Gastroesophageal sphincter (tissue), 4 donors: Measurements from ENCODE around the gene MRPS12. TPM values are rescaled to one million over a fixed set of nuclear protein-coding genes. Genes with fewer than 3 reads are reported as not detected.

Experiments
- ATAC-seq: fragments of 150-250 bp; one replicate; pipeline ENCODE4 v1.9.1; 2016; ENCODE audit warnings: mild to moderate bottlenecking, moderate library complexity
- H3K27ac ChIP-seq, 4 donors: fragments of 200-600 bp; sonication (generic) in 3 of 4; 1 replicate in 3 of 4; 2 replicates in 1 of 4; pipeline ENCODE4 v1.5.1; 2016 to 2019
- H3K27me3 ChIP-seq: fragments of 200-600 bp; sonication (generic); one replicate; pipeline ENCODE4 v1.5.1; 2019
- H3K36me3 ChIP-seq, 2 donors: fragments of 200-600 bp; sonication (generic); one replicate each; pipeline ENCODE4 v1.5.1; 2019; ENCODE audit warnings: control low read depth in 1 of 2
- H3K4me1 ChIP-seq, 3 donors: fragments of 200-600 bp; sonication (generic); 1 replicate in 2 of 3; 2 replicates in 1 of 3; pipeline ENCODE4 v1.5.1; 2016 to 2019; ENCODE audit warnings: control low read depth in 2 of 3
- H3K4me3 ChIP-seq, 2 donors: fragments of 200-600 bp; sonication (generic); one replicate each; pipeline ENCODE4 v1.5.1; 2019; ENCODE audit warnings: mild to moderate bottlenecking in 1 of 2, moderate library complexity in 1 of 2
- H3K9me3 ChIP-seq, 3 donors: fragments of 200-600 bp; sonication (generic); one replicate each; pipeline ENCODE4 v1.5.1; 2017 to 2019; ENCODE audit warnings: control low read depth in 2 of 3
- CTCF ChIP-seq, 4 experiments: fragments of 200-600 bp in 2 of 4; fragments of 450-650 bp in 2 of 4; sonication (generic) in 1 of 4; IDR thresholded peaks; one replicate each; pipeline ENCODE4 v1.5.1; 2017 to 2019; ENCODE audit warnings: antibody characterized with exemption in 4 of 4, mild to moderate bottlenecking in 2 of 4, moderate library complexity in 2 of 4
- EP300 ChIP-seq: sonication (generic); formaldehyde crosslinking; IDR thresholded peaks from one replicate; pipeline ENCODE4 v1.6.1; 2017; ENCODE audit warnings: antibody characterized with exemption, mild to moderate bottlenecking
- POLR2A ChIP-seq, 2 donors: fragments of 450-650 bp; IDR thresholded peaks; one replicate each; pipeline ENCODE4 v1.6.1; 2017; ENCODE audit warnings: antibody characterized with exemption in 2 of 2, mild to moderate bottlenecking in 2 of 2, moderate library complexity in 1 of 2
- POLR2AphosphoS5 ChIP-seq: sonication (generic); formaldehyde crosslinking; IDR thresholded peaks from one replicate; pipeline ENCODE4 v1.6.1; 2017; ENCODE audit warnings: antibody characterized with exemption
- WGBS, 2 donors: methylation state at CpG; one replicate each; pipeline ENCODE4 v1.1.5; 2018; ENCODE audit warnings: low coverage in 1 of 2; 5-methylcytosine and 5-hydroxymethylcytosine counted together
- total RNA-seq, 4 donors: library from RNA; depleted of rRNA; stranded (reverse); fragments of >200 nt; gene quantifications; one replicate each; pipeline ENCODE4 v1.1.0, GENCODE V29; 2016

The MRPS12 gene
- total RNA-seq, 4 donors from 2014 or later, result 19.8 to 25.3 (median 23.0) TPM

GRCh38 chr19:38915329-38916321 lies 15.1 kb upstream of the MRPS12 start:
- peaks cover 19% of the 10 kb centered on the region for H3K27me3 ChIP-seq
- WGBS, 2 donors, result 86 to 100% methylated on average over 1 to 4 of the region's 44 CpGs
- no peak overlapping the region for H3K4me3 ChIP-seq
- TF ChIP-seq POLR2A (IDR thresholded peaks at IDR 0.05), result no peak
- no peak for TF ChIP-seq EP300
- no peak for TF ChIP-seq POLR2AphosphoS5
- no peak for TF ChIP-seq CTCF (IDR thresholded peaks at IDR 0.05)
- ATAC-seq, result no peak
- H3K27ac ChIP-seq, result no peak overlapping the region
- no peaks in the 10 kb centered on the region for H3K9me3 ChIP-seq
- peaks cover 0 to 16% of the 10 kb centered on the region in 2 donors for H3K36me3 ChIP-seq
- peaks cover 0 to 4% (median 0%) of the 10 kb centered on the region in 3 donors for H3K4me1 ChIP-seq

GRCh38 chr19:38917516-38917915 lies 13.2 kb upstream of the MRPS12 start:
- no peak overlapping the region for H3K4me3 ChIP-seq
- no peaks in the 10 kb centered on the region for H3K4me1 ChIP-seq
- no peak for TF ChIP-seq EP300
- TF ChIP-seq POLR2A (IDR thresholded peaks at IDR 0.05), result no peak
- no peak for TF ChIP-seq POLR2AphosphoS5
- no peak for TF ChIP-seq CTCF (IDR thresholded peaks at IDR 0.05)
- no peak overlapping the region for H3K27ac ChIP-seq
- H3K36me3 ChIP-seq, result peaks cover 0 to 31% of the 10 kb centered on the region in 2 donors
- peaks cover under 1% of the 10 kb centered on the region for H3K27me3 ChIP-seq
- WGBS, 2 donors, result 77% methylated on average over 6 of the region's 9 CpGs; no CpG with 5 or more reads in 1 of the 2 donors
- no peaks in the 10 kb centered on the region for H3K9me3 ChIP-seq
- ATAC-seq, result no peak

- no peak for ATAC-seq
Measured at GRCh38 chr19:38917921-38918491, 12.7 kb upstream of the MRPS12 start.

GRCh38 chr19:38918526-38918925 lies 12.2 kb upstream of the MRPS12 start:
- Histone ChIP-seq H3K9me3 (no peaks in the 10 kb centered on the region), H3K36me3 (peaks cover 0 to 35% of the 10 kb centered on the region in 2 donors), H3K4me3 (no peak overlapping the region), H3K4me1 (no peaks in the 10 kb centered on the region), H3K27me3 (no peaks in the 10 kb centered on the region), H3K27ac (no peak overlapping the region)
- TF ChIP-seq POLR2AphosphoS5, result no peak
- no peak for TF ChIP-seq POLR2A (IDR thresholded peaks at IDR 0.05)
- TF ChIP-seq EP300, result no peak
- TF ChIP-seq CTCF (IDR thresholded peaks at IDR 0.05), result no peak
- ATAC-seq, result no peak
- 71% methylated on average over 1 of the region's 10 CpGs; no CpG with 5 or more reads in 1 of the 2 donors for WGBS, 2 donors

More at GRCh38 chr19:38917921-38918491, 12.7 kb upstream of the MRPS12 start:
- 80 to 88% methylated on average over 3 to 5 of the region's 13 CpGs for WGBS, 2 donors
- H3K9me3 ChIP-seq, result no peaks in the 10 kb centered on the region
- H3K27me3 ChIP-seq, result no peaks in the 10 kb centered on the region
- H3K4me1 ChIP-seq, result no peaks in the 10 kb centered on the region
- H3K27ac ChIP-seq, result no peak overlapping the region
- H3K36me3 ChIP-seq, result peaks cover 0 to 33% of the 10 kb centered on the region in 2 donors
- TF ChIP-seq EP300 (no peak), CTCF (IDR thresholded peaks at IDR 0.05) (no peak), POLR2AphosphoS5 (no peak), POLR2A (IDR thresholded peaks at IDR 0.05) (no peak)
- H3K4me3 ChIP-seq, result no peak overlapping the region
